GM18858 (cell line): ENCODE measurements around the gene STARD3.
A peak's percentile ranks its signal among the peaks of the same experiment; 100 is the strongest.

Experiments used
- ATAC-seq: cut with Tn5 transposase; IDR thresholded peaks from one replicate; pipeline ENCODE4 v1.9.1; 2021; ENCODE audit not compliant: unreplicated experiment

The STARD3 gene

GRCh38 chr17:39618956-39619785 is 17.8 kb upstream of the STARD3 start:
- no peak for ATAC-seq

- no peak for ATAC-seq
Measured at GRCh38 chr17:39619786-39620101, 17.2 kb upstream of the STARD3 start.

GRCh38 chr17:39621523-39622379 is 15.2 kb upstream of the STARD3 start:
- ATAC-seq: peak; percentile 57

- no peak for ATAC-seq
Measured at GRCh38 chr17:39622380-39623006, 14.5 kb upstream of the STARD3 start.

GRCh38 chr17:39623356-39623950 is 13.5 kb upstream of the STARD3 start:
- no peak for ATAC-seq

- ATAC-seq: no peak
Measured at GRCh38 chr17:39624313-39624712, 12.6 kb upstream of the STARD3 start.

GRCh38 chr17:39625198-39625785 is 11.7 kb upstream of the STARD3 start:
- ATAC-seq: no peak

GRCh38 chr17:39626171-39627046 is 10.5 kb upstream of the STARD3 start, which contains the start of gene PPP1R1B:
Gene PPP1R1B, plus strand, starts transcription at chr17:39626952. Its CDS starts 441 bp downstream, at chr17:39627393.
- no peak for ATAC-seq

- ATAC-seq: no peak
Measured at GRCh38 chr17:39627047-39627711, 9.8 kb upstream of the STARD3 start.

- ATAC-seq: no peak
Measured at GRCh38 chr17:39627712-39628516, 9.0 kb upstream of the STARD3 start.

GRCh38 chr17:39628655-39629493 is 8.1 kb upstream of the STARD3 start:
- ATAC-seq: no peak

- ATAC-seq: no peak
Measured at GRCh38 chr17:39629494-39629880, 7.5 kb upstream of the STARD3 start.

- ATAC-seq: no peak
Measured at GRCh38 chr17:39629898-39630297, 7.0 kb upstream of the STARD3 start.

GRCh38 chr17:39631403-39631802 is 5.5 kb upstream of the STARD3 start:
- ATAC-seq: no peak

- ATAC-seq: no peak
Measured at GRCh38 chr17:39632153-39632941, 4.6 kb upstream of the STARD3 start.

- no peak for ATAC-seq
Measured at GRCh38 chr17:39633570-39634183, 3.3 kb upstream of the STARD3 start.
